Sigmoid colon (tissue), 7 donors: Measurements from ENCODE around the gene TMPRSS5. TPM values are rescaled to one million over a fixed set of nuclear protein-coding genes. Genes with fewer than 3 reads are reported as not detected.
A peak's percentile ranks its signal among the peaks of the same experiment; 100 is the strongest.

Experiments
- DNase-seq: peaks from one replicate; pipeline ENCODE4 v3.0.0-alpha.2; 2019
- H3K27ac ChIP-seq, 4 donors: fragments of 200-600 bp; sonication (generic); one replicate each; pipeline ENCODE4 v1.5.1; 2016 to 2019; ENCODE audit warnings: mild to moderate bottlenecking in 1 of 4
- H3K27me3 ChIP-seq, 3 donors: fragments of 200-600 bp; sonication (generic); one replicate each; pipeline ENCODE4 v1.5.1; 2019; ENCODE audit warnings: mild to moderate bottlenecking in 1 of 3
- H3K36me3 ChIP-seq, 4 donors: fragments of 200-600 bp; sonication (generic); one replicate each; pipeline ENCODE4 v1.5.1; 2016 to 2019
- H3K4me1 ChIP-seq, 4 donors: fragments of 200-600 bp; sonication (generic); one replicate each; pipeline ENCODE4 v1.5.1; 2017 to 2019
- H3K4me3 ChIP-seq, 4 donors: fragments of 200-600 bp; sonication (generic); one replicate each; pipeline ENCODE4 v1.5.1; 2017 to 2019; ENCODE audit warnings: mild to moderate bottlenecking in 2 of 4, moderate library complexity in 1 of 4
- H3K9me3 ChIP-seq, 4 donors: fragments of 200-600 bp in 3 of 4; sonication (generic) in 3 of 4; one replicate each; pipeline versions ENCODE4 v1.5.1 to v1.6.1; 2013 to 2019
- EP300 ChIP-seq, 4 donors: sonication (generic); formaldehyde crosslinking; IDR thresholded peaks; one replicate each; pipeline ENCODE4 v1.6.1; 2017; ENCODE audit warnings: antibody characterized with exemption in 4 of 4
- POLR2A ChIP-seq, 2 donors: fragments of 450-650 bp; IDR thresholded peaks; one replicate each; pipeline ENCODE4 v1.6.1; 2016; ENCODE audit warnings: antibody characterized with exemption in 2 of 2, mild to moderate bottlenecking in 2 of 2, moderate library complexity in 2 of 2
- POLR2AphosphoS5 ChIP-seq, 4 donors: sonication (generic); formaldehyde crosslinking; IDR thresholded peaks; one replicate each; pipeline ENCODE4 v1.6.1; 2017; ENCODE audit warnings: antibody characterized with exemption in 4 of 4
- WGBS, 2 donors: extraction: QIAGEN DNeasy Blood & Tissue Kit; methylation state at CpG; one replicate each; pipeline ENCODE4 v1.1.7; 2013; 5-methylcytosine and 5-hydroxymethylcytosine counted together
- intact Hi-C: fragments of 100-400 bp; cut with DNase I; formaldehyde crosslinking; loops from one replicate; pipeline ENCODE4 v1.15.1; 2023
- polyA plus RNA-seq, 3 donors: library from polyadenylated mRNA; stranded (reverse); fragments of 200-250 nt; gene quantifications; one replicate each; pipeline ENCODE4 v1.2.3, GENCODE V29; 2013
- total RNA-seq, 4 donors: library from RNA; depleted of rRNA; stranded (reverse); fragments of >200 nt; gene quantifications; one replicate each; pipeline ENCODE4 v1.1.0, GENCODE V29; 2016
- TF ChIP-seq, protein P1 (sequence below), 4 experiments: fragments of 450-650 bp in 3 of 4; fragments of 200-600 bp in 1 of 4; IDR thresholded peaks; one replicate each; pipeline ENCODE4 v1.5.1; 2016 to 2019; ENCODE audit warnings: antibody characterized with exemption in 4 of 4, mild to moderate bottlenecking in 3 of 4, moderate library complexity in 2 of 4
- donor health status: healthy with polysubstance abuse.
- donor health status: Bipolar disorder and iron deficiency.
- donor health status: healthy.

The TMPRSS5 gene
- total and polyA plus RNA-seq, 7 donors, result 0.28 to 1.4 (median 0.54) TPM; not detected in 2

- H3K27me3 ChIP-seq, result no peaks in the 10 kb centered on the region
- H3K36me3 ChIP-seq, result peaks cover 5 to 37% (median 11%) of the 10 kb centered on the region in 4 donors
- TF ChIP-seq POLR2AphosphoS5 (IDR thresholded peaks at IDR 0.05), result no peak
- TF ChIP-seq, protein P1, sequence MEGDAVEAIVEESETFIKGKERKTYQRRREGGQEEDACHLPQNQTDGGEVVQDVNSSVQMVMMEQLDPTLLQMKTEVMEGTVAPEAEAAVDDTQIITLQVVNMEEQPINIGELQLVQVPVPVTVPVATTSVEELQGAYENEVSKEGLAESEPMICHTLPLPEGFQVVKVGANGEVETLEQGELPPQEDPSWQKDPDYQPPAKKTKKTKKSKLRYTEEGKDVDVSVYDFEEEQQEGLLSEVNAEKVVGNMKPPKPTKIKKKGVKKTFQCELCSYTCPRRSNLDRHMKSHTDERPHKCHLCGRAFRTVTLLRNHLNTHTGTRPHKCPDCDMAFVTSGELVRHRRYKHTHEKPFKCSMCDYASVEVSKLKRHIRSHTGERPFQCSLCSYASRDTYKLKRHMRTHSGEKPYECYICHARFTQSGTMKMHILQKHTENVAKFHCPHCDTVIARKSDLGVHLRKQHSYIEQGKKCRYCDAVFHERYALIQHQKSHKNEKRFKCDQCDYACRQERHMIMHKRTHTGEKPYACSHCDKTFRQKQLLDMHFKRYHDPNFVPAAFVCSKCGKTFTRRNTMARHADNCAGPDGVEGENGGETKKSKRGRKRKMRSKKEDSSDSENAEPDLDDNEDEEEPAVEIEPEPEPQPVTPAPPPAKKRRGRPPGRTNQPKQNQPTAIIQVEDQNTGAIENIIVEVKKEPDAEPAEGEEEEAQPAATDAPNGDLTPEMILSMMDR (IDR thresholded peaks at IDR 0.05), result peak in 3 of 4 experiments; percentile 21 to 70 (median 42)
- TF ChIP-seq POLR2A (IDR thresholded peaks at IDR 0.05), result no peak
- TF ChIP-seq EP300 (IDR thresholded peaks at IDR 0.05), result no peak
- H3K27ac ChIP-seq, result no peak overlapping the region
- DNase-seq, result no peak
- 28 to 67% methylated on average over 4 of the region's 4 CpGs for WGBS, 2 donors
- intact Hi-C loops, result loop anchor here (1.0 to 5.0 kb wide), 2 partner anchors 199 to 426 kb away; no protein-coding TSS in a partner anchor
- no peaks in the 10 kb centered on the region for H3K9me3 ChIP-seq
- no peak overlapping the region for H3K4me3 ChIP-seq
- H3K4me1 ChIP-seq, result peaks cover 0 to 6% (median 0%) of the 10 kb centered on the region in 4 donors
Observed at GRCh38 chr11:113730887-113731726, 25.0 kb upstream of the TMPRSS5 start.

DNA sequence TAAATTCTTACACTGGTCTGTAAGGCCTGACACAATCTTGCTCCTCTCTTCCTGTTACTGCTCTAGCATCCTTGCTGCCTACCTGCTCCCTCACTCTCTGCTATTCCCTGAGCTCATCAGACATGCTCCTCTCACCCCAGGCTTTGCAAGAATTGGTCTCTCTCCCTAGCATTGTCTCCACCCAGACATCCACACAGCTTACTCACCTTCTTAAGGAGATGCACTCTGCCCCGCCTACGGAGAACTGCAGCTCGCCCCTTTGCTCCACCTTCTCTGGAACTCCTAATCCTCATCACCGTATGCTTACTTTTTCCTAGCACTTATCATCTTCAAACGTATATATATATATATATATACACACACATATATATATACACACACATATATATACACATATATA, 23.3 kb upstream of the TMPRSS5 start:
- TF ChIP-seq POLR2A (IDR thresholded peaks at IDR 0.05) (no peak), POLR2AphosphoS5 (IDR thresholded peaks at IDR 0.05) (no peak), EP300 (IDR thresholded peaks at IDR 0.05) (no peak)
- TF ChIP-seq, protein P1 (IDR thresholded peaks at IDR 0.05), result no peak
- no peaks in the 10 kb centered on the region for H3K9me3 ChIP-seq
- 57 to 75% methylated on average over 5 of the region's 5 CpGs for WGBS, 2 donors
- H3K27me3 ChIP-seq, result no peaks in the 10 kb centered on the region
- H3K27ac ChIP-seq, result no peak overlapping the region
- intact Hi-C loops, result no loop called here
- no peak for DNase-seq
- H3K4me1 ChIP-seq, result peaks cover 0 to 6% (median 0%) of the 10 kb centered on the region in 4 donors
- H3K36me3 ChIP-seq, result peaks cover 0 to 20% (median 8%) of the 10 kb centered on the region in 4 donors
- H3K4me3 ChIP-seq, result no peak overlapping the region

DNA sequence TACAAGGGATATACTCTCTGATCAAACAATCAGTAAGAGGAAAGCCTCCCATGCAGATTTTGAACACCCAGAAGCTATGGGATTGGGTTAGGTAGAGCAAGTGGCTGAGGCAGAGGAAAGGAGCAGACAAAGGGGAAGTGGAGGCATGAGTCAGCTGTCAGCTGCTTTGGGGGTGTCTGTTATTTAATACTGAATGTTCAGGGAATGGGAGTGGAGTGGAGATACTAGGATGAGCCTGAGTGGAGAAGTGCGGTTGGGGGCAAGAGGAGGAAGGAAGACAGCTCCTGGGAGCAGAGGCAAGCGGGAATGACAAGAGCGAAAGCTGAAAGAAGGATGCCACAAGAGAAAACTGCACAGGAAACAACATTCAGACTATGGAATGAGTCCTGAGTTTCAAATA, 22.7 kb upstream of the TMPRSS5 start:
- TF ChIP-seq EP300 (IDR thresholded peaks at IDR 0.05) (no peak), POLR2AphosphoS5 (IDR thresholded peaks at IDR 0.05) (no peak), POLR2A (IDR thresholded peaks at IDR 0.05) (no peak)
- TF ChIP-seq, protein P1 (IDR thresholded peaks at IDR 0.05), result no peak
- Histone ChIP-seq H3K27me3 (no peaks in the 10 kb centered on the region), H3K4me1 (peaks cover 0 to 6% (median 3%) of the 10 kb centered on the region in 4 donors), H3K36me3 (peaks cover 0 to 14% (median 3%) of the 10 kb centered on the region in 4 donors), H3K4me3 (no peak overlapping the region), H3K27ac (no peak overlapping the region), H3K9me3 (no peaks in the 10 kb centered on the region)
- 85 to 94% methylated on average over 3 of the region's 3 CpGs for WGBS, 2 donors
- intact Hi-C loops, result no loop called here
- no peak for DNase-seq

DNA sequence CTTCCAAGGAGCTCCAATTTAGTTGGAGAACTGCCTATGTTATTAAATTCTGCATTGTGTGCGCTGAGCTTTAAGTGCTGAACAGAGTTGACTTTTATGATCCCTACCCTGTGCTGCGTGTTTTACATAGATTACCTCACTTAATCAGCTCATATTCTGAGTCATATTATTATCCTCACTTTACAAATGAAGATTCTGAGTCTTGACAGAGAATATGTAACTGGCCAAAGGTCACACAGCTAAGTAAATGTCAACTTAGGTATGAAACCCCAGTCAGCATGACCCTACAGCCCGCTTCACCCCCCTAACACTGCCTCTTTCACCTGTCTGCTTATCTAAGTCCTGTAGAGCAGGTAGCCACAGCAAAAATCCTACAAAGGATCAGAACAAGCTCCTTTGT, 19.8 kb upstream of the TMPRSS5 start:
- TF ChIP-seq, protein P1 (IDR thresholded peaks at IDR 0.05), result no peak
- Histone ChIP-seq H3K9me3 (no peaks in the 10 kb centered on the region), H3K4me3 (no peak overlapping the region), H3K36me3 (no peaks in the 10 kb centered on the region), H3K27me3 (no peaks in the 10 kb centered on the region), H3K4me1 (peaks cover 0 to 8% (median 2%) of the 10 kb centered on the region in 4 donors), H3K27ac (no peak overlapping the region)
- WGBS, 2 donors, result 26 to 72% methylated on average over 3 of the region's 3 CpGs
- no peak for DNase-seq
- intact Hi-C loops, result no loop called here
